Esophagus squamous epithelium (tissue), 5 donors: ENCODE measurements around the gene C8A. TPM values are rescaled to one million over a fixed set of nuclear protein-coding genes. Genes with fewer than 3 reads are reported as not detected.

Experiments used
- DNase-seq: peaks from one replicate; lab custom pipeline; 2025; lab: John Stamatoyannopoulos, UW
- H3K27ac ChIP-seq, 4 donors: fragments of 200-600 bp; sonication (generic); one replicate each; pipeline ENCODE4 v1.5.1; 2016 to 2019; ENCODE audit warnings: mild to moderate bottlenecking in 1 of 4
- H3K27me3 ChIP-seq, 4 donors: fragments of 200-600 bp; sonication (generic); 1 replicate in 3 of 4; 2 replicates in 1 of 4; pipeline versions ENCODE4 v1.5.1 to v1.6.0; 2017 to 2021; ENCODE audit warnings: antibody characterized with exemption in 1 of 4
- H3K36me3 ChIP-seq, 3 donors: fragments of 200-600 bp; sonication (generic); one replicate each; pipeline ENCODE4 v1.5.1; 2016 to 2019
- H3K4me1 ChIP-seq, 3 donors: fragments of 200-600 bp; sonication (generic); one replicate each; pipeline ENCODE4 v1.5.1; 2017 to 2019
- H3K4me3 ChIP-seq, 4 donors: fragments of 200-600 bp; sonication (generic); 1 replicate in 3 of 4; 2 replicates in 1 of 4; pipeline ENCODE4 v1.5.1; 2016 to 2019; ENCODE audit warnings: mild to moderate bottlenecking in 2 of 4, moderate library complexity in 1 of 4
- H3K9me3 ChIP-seq, 3 donors: fragments of 200-600 bp; sonication (generic); one replicate each; pipeline ENCODE4 v1.5.1; 2016 to 2019
- POLR2A ChIP-seq, 4 donors: fragments of 450-650 bp; IDR thresholded peaks; one replicate each; pipeline ENCODE4 v1.6.1; 2017; ENCODE audit warnings: antibody characterized with exemption in 4 of 4, mild to moderate bottlenecking in 4 of 4, moderate library complexity in 3 of 4
- WGBS, 2 donors: methylation state at CpG; one replicate each; pipeline ENCODE4 v1.1.5; 2018; 5-methylcytosine and 5-hydroxymethylcytosine counted together
- intact Hi-C: fragments of 100-400 bp; cut with DNase I; formaldehyde crosslinking; loops from one replicate; pipeline ENCODE4 v1.15.0; 2022
- total RNA-seq, 4 donors: library from RNA; depleted of rRNA; stranded (reverse); fragments of >200 nt; gene quantifications; one replicate each; pipeline ENCODE4 v1.1.0, GENCODE V29; 2016
- TF ChIP-seq, protein P1 (sequence below), 6 experiments: fragments of 450-650 bp in 4 of 6; fragments of 200-600 bp in 2 of 6; sonication (generic) in 2 of 6; IDR thresholded peaks; one replicate each; pipeline ENCODE4 v1.5.1; 2016 to 2019; ENCODE audit warnings: antibody characterized with exemption in 6 of 6, mild to moderate bottlenecking in 4 of 6, moderate library complexity in 4 of 6
- donor health status: DM: yes; HTN: yes; CAD: no.

The C8A gene
- total RNA-seq, 4 donors from 2014 or later: not detected

DNA sequence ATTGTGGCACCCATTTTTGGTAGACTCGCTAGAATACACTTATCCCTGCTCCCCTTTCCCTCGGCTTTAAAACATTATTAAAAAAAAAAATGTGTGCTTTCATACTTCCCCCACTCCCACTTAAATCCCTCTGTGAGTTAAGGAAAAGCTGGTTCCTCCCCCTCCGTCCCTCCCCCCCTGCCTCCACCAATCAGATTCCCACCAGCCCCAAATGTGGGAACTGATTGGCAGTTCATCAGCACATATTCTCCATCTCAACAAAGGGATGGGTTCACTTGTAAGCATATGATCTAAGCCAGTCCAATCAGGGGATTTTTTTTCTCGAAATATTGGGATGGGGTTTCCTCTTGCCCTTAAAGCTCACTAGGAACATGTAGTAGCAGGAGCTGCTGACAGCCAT is 24.5 kb upstream of the C8A start:
- TF ChIP-seq, protein P1, sequence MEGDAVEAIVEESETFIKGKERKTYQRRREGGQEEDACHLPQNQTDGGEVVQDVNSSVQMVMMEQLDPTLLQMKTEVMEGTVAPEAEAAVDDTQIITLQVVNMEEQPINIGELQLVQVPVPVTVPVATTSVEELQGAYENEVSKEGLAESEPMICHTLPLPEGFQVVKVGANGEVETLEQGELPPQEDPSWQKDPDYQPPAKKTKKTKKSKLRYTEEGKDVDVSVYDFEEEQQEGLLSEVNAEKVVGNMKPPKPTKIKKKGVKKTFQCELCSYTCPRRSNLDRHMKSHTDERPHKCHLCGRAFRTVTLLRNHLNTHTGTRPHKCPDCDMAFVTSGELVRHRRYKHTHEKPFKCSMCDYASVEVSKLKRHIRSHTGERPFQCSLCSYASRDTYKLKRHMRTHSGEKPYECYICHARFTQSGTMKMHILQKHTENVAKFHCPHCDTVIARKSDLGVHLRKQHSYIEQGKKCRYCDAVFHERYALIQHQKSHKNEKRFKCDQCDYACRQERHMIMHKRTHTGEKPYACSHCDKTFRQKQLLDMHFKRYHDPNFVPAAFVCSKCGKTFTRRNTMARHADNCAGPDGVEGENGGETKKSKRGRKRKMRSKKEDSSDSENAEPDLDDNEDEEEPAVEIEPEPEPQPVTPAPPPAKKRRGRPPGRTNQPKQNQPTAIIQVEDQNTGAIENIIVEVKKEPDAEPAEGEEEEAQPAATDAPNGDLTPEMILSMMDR (IDR thresholded peaks at IDR 0.05): no peak
- no peak for TF ChIP-seq POLR2A (IDR thresholded peaks at IDR 0.05)
- 67 to 76% methylated on average over 4 of the region's 4 CpGs for WGBS, 2 donors
- Histone ChIP-seq H3K4me1 (peaks cover 0 to 9% (median 0%) of the 10 kb centered on the region in 3 donors), H3K4me3 (no peak overlapping the region), H3K27ac (no peak overlapping the region), H3K9me3 (no peaks in the 10 kb centered on the region), H3K27me3 (peaks cover 0 to 16% (median 0%) of the 10 kb centered on the region in 4 donors), H3K36me3 (no peaks in the 10 kb centered on the region)
- no peak for DNase-seq
- intact Hi-C loops: no loop called here

DNA sequence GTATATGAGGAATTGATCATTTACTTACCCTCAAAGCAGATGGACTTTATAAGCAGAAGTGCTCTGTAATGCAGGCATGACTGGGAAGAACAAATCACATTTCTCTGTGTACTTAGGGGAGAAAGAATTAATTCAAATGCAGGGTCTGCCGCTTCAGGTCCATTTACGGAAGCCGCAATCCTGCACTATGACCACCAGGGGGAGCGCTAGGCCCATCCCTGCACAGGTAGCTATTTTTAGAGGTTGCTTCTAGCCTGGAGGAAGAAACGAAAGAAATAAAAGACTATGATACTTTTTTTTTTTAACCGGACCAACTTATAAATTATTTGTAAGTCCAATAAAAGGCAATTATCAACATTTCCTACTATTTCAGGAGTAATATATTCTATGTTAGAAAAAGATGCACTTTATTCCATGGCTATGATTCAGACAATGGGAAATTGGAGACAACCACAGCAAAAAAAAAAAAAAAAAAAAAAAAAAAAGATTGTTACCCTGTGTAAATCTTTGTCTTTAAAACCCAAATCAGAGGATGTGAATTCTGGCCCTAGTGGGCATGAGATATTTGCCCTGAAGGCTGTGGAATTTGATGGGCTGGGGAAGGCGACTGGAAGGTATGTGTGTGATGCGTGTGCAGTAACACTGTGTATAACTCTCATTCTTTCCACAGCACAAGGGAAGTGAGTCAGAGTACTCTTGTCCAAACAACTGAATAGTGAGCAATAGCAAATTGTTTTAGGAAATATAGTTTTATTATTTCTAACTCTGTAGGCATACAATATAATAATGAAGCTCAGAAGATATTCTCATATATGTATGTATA is 22.5 kb upstream of the C8A start:
- no peak overlapping the region for H3K4me3 ChIP-seq
- WGBS, 2 donors: 4 to 5% methylated on average over 8 of the region's 8 CpGs

DNA sequence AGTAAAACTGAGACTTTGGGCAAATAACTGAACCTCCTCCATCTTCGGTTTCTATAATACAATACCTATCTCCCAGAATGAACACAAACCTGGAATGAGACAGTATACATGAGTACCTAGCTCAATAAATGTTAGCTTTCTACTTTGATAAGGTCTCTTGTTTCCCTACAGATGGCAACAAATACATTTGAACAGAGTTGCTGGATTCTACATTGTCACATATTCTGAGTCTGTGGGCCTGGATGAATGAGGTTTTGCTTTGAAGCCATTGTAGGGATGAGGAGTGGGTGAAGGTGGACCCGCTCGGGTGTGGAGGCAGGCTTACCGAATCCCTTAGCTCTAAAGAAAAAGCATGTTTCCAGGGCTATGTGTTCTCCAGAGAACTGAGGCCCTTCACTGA is 21.5 kb upstream of the C8A start:
- no peak overlapping the region for H3K27ac ChIP-seq
- WGBS, 2 donors: 90 to 94% methylated on average over 4 of the region's 4 CpGs
- DNase-seq: no peak
- H3K9me3 ChIP-seq: no peaks in the 10 kb centered on the region
- intact Hi-C loops: no loop called here
- peaks cover 0 to 9% (median 0%) of the 10 kb centered on the region in 3 donors for H3K4me1 ChIP-seq
- H3K4me3 ChIP-seq: no peak overlapping the region
- H3K36me3 ChIP-seq: no peaks in the 10 kb centered on the region
- peaks cover 0 to 24% (median 0%) of the 10 kb centered on the region in 4 donors for H3K27me3 ChIP-seq
- no peak for TF ChIP-seq POLR2A (IDR thresholded peaks at IDR 0.05)
- TF ChIP-seq, protein P1 (IDR thresholded peaks at IDR 0.05): no peak

More for the DNA sequence above, 22.5 kb upstream of the C8A start:
- intact Hi-C loops: no loop called here
- Histone ChIP-seq H3K27me3 (peaks cover 0 to 21% (median 0%) of the 10 kb centered on the region in 4 donors), H3K4me1 (peaks cover 0 to 9% (median 0%) of the 10 kb centered on the region in 3 donors), H3K36me3 (no peaks in the 10 kb centered on the region), H3K9me3 (no peaks in the 10 kb centered on the region), H3K27ac (no peak overlapping the region)
- DNase-seq: no peak
- TF ChIP-seq POLR2A (IDR thresholded peaks at IDR 0.05): no peak
- TF ChIP-seq, protein P1 (IDR thresholded peaks at IDR 0.05): peak; percentile 81 to 98 (median 92)

DNA sequence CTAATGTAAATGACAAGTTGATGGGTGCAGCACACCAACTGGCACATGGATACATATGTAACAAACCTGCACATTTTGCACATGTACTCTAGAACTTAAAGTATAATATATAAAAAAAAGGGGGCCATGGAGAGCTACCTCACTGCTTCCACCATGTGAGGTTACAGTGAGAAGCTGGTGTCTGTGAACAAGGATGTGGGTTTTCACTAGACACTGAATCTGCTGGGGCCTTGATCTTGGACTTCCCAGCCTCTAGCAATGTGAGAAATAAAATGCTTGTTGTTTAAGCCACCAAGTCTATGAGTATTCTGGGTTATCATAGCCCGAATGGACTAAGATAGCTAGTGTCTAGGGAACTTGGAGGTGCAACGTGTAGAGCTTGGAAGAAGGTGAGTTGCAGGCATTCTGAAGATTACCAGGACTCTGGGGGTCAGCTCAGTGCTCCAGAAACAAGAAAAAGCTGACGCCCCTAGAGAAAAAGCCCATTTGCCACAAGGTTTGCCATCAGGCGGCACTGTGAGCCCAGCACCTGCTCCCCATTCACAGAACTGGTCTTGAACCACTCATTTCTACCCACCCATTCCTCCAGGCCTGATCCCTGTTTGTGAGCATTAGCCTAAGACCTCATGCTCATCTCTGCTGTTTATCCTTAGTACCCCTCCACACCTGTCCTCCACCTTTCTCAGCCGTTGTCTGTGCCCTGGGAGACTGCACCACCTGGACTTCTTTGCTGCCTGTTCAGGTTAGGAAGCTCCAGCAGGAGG is 20.3 kb upstream of the C8A start:
- no peak overlapping the region for H3K4me3 ChIP-seq
- TF ChIP-seq, protein P1 (IDR thresholded peaks at IDR 0.05): no peak
- no peak for TF ChIP-seq POLR2A (IDR thresholded peaks at IDR 0.05)
- 77 to 82% methylated on average over 5 of the region's 5 CpGs for WGBS, 2 donors
- H3K9me3 ChIP-seq: no peaks in the 10 kb centered on the region
- H3K36me3 ChIP-seq: no peaks in the 10 kb centered on the region
- no peak overlapping the region for H3K27ac ChIP-seq
- peaks cover 0 to 9% (median 0%) of the 10 kb centered on the region in 3 donors for H3K4me1 ChIP-seq
- intact Hi-C loops: no loop called here
- DNase-seq: no peak
- peaks cover 0 to 18% (median 0%) of the 10 kb centered on the region in 4 donors for H3K27me3 ChIP-seq

DNA sequence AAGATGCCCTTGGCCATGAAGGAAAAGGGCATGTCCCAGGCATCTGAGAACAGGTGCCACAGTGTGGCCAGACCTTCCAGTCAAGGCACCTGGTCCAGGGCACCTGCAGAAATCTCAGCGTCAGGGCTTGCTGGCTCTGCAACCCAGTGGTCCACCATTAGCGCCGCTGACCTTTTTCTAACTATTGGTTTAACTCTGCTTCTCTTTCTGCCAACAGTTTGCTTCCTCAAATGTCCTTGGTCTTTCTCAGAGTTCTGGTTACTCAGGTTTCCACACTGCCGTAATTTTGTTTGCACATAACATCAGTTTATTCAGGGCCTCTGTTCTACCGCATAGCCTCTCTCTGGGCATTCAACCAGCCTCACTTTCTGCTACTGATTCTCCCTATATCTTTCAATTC is 18.9 kb upstream of the C8A start:
- Histone ChIP-seq H3K9me3 (no peaks in the 10 kb centered on the region), H3K27ac (no peak overlapping the region), H3K27me3 (peaks cover 0 to 24% (median 0%) of the 10 kb centered on the region in 4 donors), H3K36me3 (no peaks in the 10 kb centered on the region), H3K4me3 (no peak overlapping the region), H3K4me1 (peaks cover 0 to 9% (median 0%) of the 10 kb centered on the region in 3 donors)
- intact Hi-C loops: no loop called here
- 92 to 95% methylated on average over 5 of the region's 5 CpGs for WGBS, 2 donors
- DNase-seq: no peak
- no peak for TF ChIP-seq POLR2A (IDR thresholded peaks at IDR 0.05)
- TF ChIP-seq, protein P1 (IDR thresholded peaks at IDR 0.05): no peak
